ENCODE results near the gene MOB2.

MOB2 gene

GRCh38 chr11:1455763-1456060, 30.9 kb downstream of the MOB2 start:
- DNase-seq = no peak

GRCh38 chr11:1455032-1455762, 31.4 kb downstream of the MOB2 start:
- no peak for DNase-seq

GRCh38 chr11:1454576-1454975, 32.0 kb downstream of the MOB2 start:
- DNase-seq = no peak

- DNase-seq = peak; percentile 34
Observed at GRCh38 chr11:1453611-1454034, 33.0 kb downstream of the MOB2 start.

- DNase-seq = no peak
Observed at GRCh38 chr11:1452744-1453143, 33.8 kb downstream of the MOB2 start.

- no peak for DNase-seq
Observed at GRCh38 chr11:1451781-1452470, 34.7 kb downstream of the MOB2 start.

- no peak for DNase-seq
Observed at GRCh38 chr11:1450949-1451710, 35.4 kb downstream of the MOB2 start.

GRCh38 chr11:1450344-1450875, 36.2 kb downstream of the MOB2 start:
- no peak for DNase-seq

- no peak for DNase-seq
Observed at GRCh38 chr11:1449490-1450243, 36.9 kb downstream of the MOB2 start.

- DNase-seq = no peak
Observed at GRCh38 chr11:1448882-1449281, 37.7 kb downstream of the MOB2 start.

- DNase-seq = no peak
Observed at GRCh38 chr11:1447845-1448825, 38.4 kb downstream of the MOB2 start.

- DNase-seq = no peak
Observed at GRCh38 chr11:1446623-1447022, 40.0 kb downstream of the MOB2 start.

- DNase-seq = no peak
Observed at GRCh38 chr11:1445741-1446445, 40.7 kb downstream of the MOB2 start.

GRCh38 chr11:1444823-1445422, 41.7 kb downstream of the MOB2 start:
- DNase-seq = no peak

- no peak for DNase-seq
Observed at GRCh38 chr11:1444321-1444720, 42.3 kb downstream of the MOB2 start.

- DNase-seq = no peak
Observed at GRCh38 chr11:1443737-1444136, 42.8 kb downstream of the MOB2 start.

- DNase-seq = no peak
Observed at GRCh38 chr11:1442807-1443366, 43.7 kb downstream of the MOB2 start.

- no peak for DNase-seq
Observed at GRCh38 chr11:1442163-1442562, 44.4 kb downstream of the MOB2 start.

- DNase-seq = no peak
Observed at GRCh38 chr11:1440496-1440895, 46.1 kb downstream of the MOB2 start.

- no peak for DNase-seq
Observed at GRCh38 chr11:1440066-1440465, 46.5 kb downstream of the MOB2 start.
